Measurements from ENCODE around the gene RBM10.

Gene RBM10

GRCh38 chrX:47172549-47172948 is 27.5 kb downstream of the RBM10 start:
- no peak for DNase-seq (ENCODE audit: low read depth, low spot score)
- no peak for TF ChIP-seq CTCF (IDR thresholded peaks at IDR 0.05; ENCODE audit: low read depth, low read length)
- H3K4me3 ChIP-seq (ENCODE audit: low read depth, low read length), result no peak overlapping the region
- in situ Hi-C loops (cut with HindIII; ENCODE audit: low sequenced_read_pairs), result no loop called here

GRCh38 chrX:47172971-47173792 is 28.2 kb downstream of the RBM10 start:
- H3K4me3 ChIP-seq (ENCODE audit: low read depth, low read length), result no peak overlapping the region
- in situ Hi-C loops (cut with HindIII; ENCODE audit: low sequenced_read_pairs), result no loop called here
- no peak for TF ChIP-seq CTCF (IDR thresholded peaks at IDR 0.05; ENCODE audit: low read depth, low read length)
- no peak for DNase-seq (ENCODE audit: low read depth, low spot score)

- no peak overlapping the region for H3K4me3 ChIP-seq (ENCODE audit: low read depth, low read length)
- no peak for TF ChIP-seq CTCF (IDR thresholded peaks at IDR 0.05; ENCODE audit: low read depth, low read length)
- in situ Hi-C loops (cut with HindIII; ENCODE audit: low sequenced_read_pairs), result no loop called here
- no peak for DNase-seq (ENCODE audit: low read depth, low spot score)
These were observed 29.4 kb downstream of the RBM10 start for GRCh38 chrX:47174376-47174775.

- no peak for DNase-seq (ENCODE audit: low read depth, low spot score)
- in situ Hi-C loops (cut with HindIII; ENCODE audit: low sequenced_read_pairs), result no loop called here
- TF ChIP-seq CTCF (IDR thresholded peaks at IDR 0.05; ENCODE audit: low read depth, low read length), result no peak
- H3K4me3 ChIP-seq (ENCODE audit: low read depth, low read length), result no peak overlapping the region
These were observed 30.0 kb downstream of the RBM10 start for GRCh38 chrX:47174846-47175587.

- no peak for DNase-seq (ENCODE audit: low read depth, low spot score)
- H3K4me3 ChIP-seq (ENCODE audit: low read depth, low read length), result no peak overlapping the region
- in situ Hi-C loops (cut with HindIII; ENCODE audit: low sequenced_read_pairs), result no loop called here
- TF ChIP-seq CTCF (IDR thresholded peaks at IDR 0.05; ENCODE audit: low read depth, low read length), result no peak
These were observed 30.6 kb downstream of the RBM10 start for GRCh38 chrX:47175588-47175980.

GRCh38 chrX:47176101-47176740 is 31.2 kb downstream of the RBM10 start:
- no peak overlapping the region for H3K4me3 ChIP-seq (ENCODE audit: low read depth, low read length)
- DNase-seq (ENCODE audit: low read depth, low spot score), result no peak
- in situ Hi-C loops (cut with HindIII; ENCODE audit: low sequenced_read_pairs), result no loop called here
- no peak for TF ChIP-seq CTCF (IDR thresholded peaks at IDR 0.05; ENCODE audit: low read depth, low read length)

Data from astrocyte of the spinal cord (primary cell).